ENCODE measurements around the gene WDR91. TPM values are rescaled to one million over a fixed set of nuclear protein-coding genes. Genes with fewer than 3 reads are reported as not detected.
A peak's percentile ranks its signal among the peaks of the same experiment; 100 is the strongest.

WDR91 gene
- total and polyA plus RNA-seq, 11 donors, result 3.0 to 11.4 (median 5.7) TPM

GRCh38 chr7:135210888-135211178, 493 bp downstream of the WDR91 start:
- peak overlapping the region; percentile 49 to 99 (median 84) for H3K4me3 ChIP-seq
- no peaks in the 10 kb centered on the region for H3K9me3 ChIP-seq
- intact Hi-C loops (cut with DNase I), result loop anchor here in 2 of 10 donors (1.0 to 5.0 kb wide), 2 partner anchors 40 to 224 kb away; partner anchors contain the start of gene AGBL3 (in 1 of the 2)
- no peak for DNase-seq
- peaks cover 0 to 26% (median 6%) of the 10 kb centered on the region in 9 donors for H3K36me3 ChIP-seq
- peak overlapping the region; percentile 70 to 93 (median 82) for H3K27ac ChIP-seq
- TF ChIP-seq POLR2A (IDR thresholded peaks at IDR 0.05) (no peak), CTCF (IDR thresholded peaks at IDR 0.05) (no peak)
- no peak for ATAC-seq
- no peaks in the 10 kb centered on the region for H3K27me3 ChIP-seq
- peaks cover 0 to 38% (median 8%) of the 10 kb centered on the region in 12 donors for H3K4me1 ChIP-seq
- 0 to 1% (median 0%) methylated on average over 9 to 13 of the region's 13 CpGs for WGBS, 4 donors

- TF ChIP-seq POLR2A (IDR thresholded peaks at IDR 0.05), result no peak
Measured at GRCh38 chr7:135209225-135209834, 2.0 kb downstream of the WDR91 start.

GRCh38 chr7:135208102-135208793, 3.1 kb downstream of the WDR91 start:
- intact Hi-C loops (cut with DNase I), result no loop called here
- DNase-seq, result no peak
- ATAC-seq, result no peak
- H3K27ac ChIP-seq, result peak overlapping the region in 2 of 12 donors; percentile 26 to 33
- WGBS, 4 donors, result 88 to 96% (median 91%) methylated on average over 5 to 6 of the region's 6 CpGs
- H3K27me3 ChIP-seq, result no peaks in the 10 kb centered on the region
- H3K4me1 ChIP-seq, result peaks cover 0 to 38% (median 8%) of the 10 kb centered on the region in 12 donors
- peaks cover 0 to 52% (median 31%) of the 10 kb centered on the region in 9 donors for H3K36me3 ChIP-seq
- no peaks in the 10 kb centered on the region for H3K9me3 ChIP-seq
- no peak overlapping the region for H3K4me3 ChIP-seq
- no peak for TF ChIP-seq CTCF (IDR thresholded peaks at IDR 0.05)
- no peak for TF ChIP-seq POLR2A (IDR thresholded peaks at IDR 0.05)

More at GRCh38 chr7:135209225-135209834, 2.0 kb downstream of the WDR91 start:
- Histone ChIP-seq H3K27me3 (no peaks in the 10 kb centered on the region), H3K4me3 (peak overlapping the region in 4 of 12 donors; percentile 5 to 97 (median 86)), H3K36me3 (peaks cover 0 to 41% (median 20%) of the 10 kb centered on the region in 9 donors), H3K27ac (peak overlapping the region in 2 of 12 donors; percentile 26 to 67), H3K9me3 (no peaks in the 10 kb centered on the region), H3K4me1 (peaks cover 0 to 38% (median 8%) of the 10 kb centered on the region in 12 donors)
- 92 to 93% (median 92%) methylated on average over 7 of the region's 7 CpGs for WGBS, 4 donors
- ATAC-seq, result no peak
- DNase-seq, result no peak
- intact Hi-C loops (cut with DNase I), result no loop called here

- Histone ChIP-seq H3K4me3 (no peak overlapping the region), H3K36me3 (peaks cover 0 to 59% (median 38%) of the 10 kb centered on the region in 9 donors), H3K4me1 (peaks cover 0 to 38% (median 8%) of the 10 kb centered on the region in 12 donors), H3K27ac (peak overlapping the region in 1 of 12 donors; percentile 33), H3K27me3 (no peaks in the 10 kb centered on the region), H3K9me3 (no peaks in the 10 kb centered on the region)
- intact Hi-C loops (cut with DNase I), result no loop called here
- DNase-seq (no peak), ATAC-seq (no peak)
- WGBS, 4 donors, result 89 to 94% (median 92%) methylated on average over 8 of the region's 8 CpGs
- TF ChIP-seq POLR2A (IDR thresholded peaks at IDR 0.05), result no peak
- TF ChIP-seq CTCF (IDR thresholded peaks at IDR 0.05), result no peak
Measured at GRCh38 chr7:135207406-135208101, 3.8 kb downstream of the WDR91 start.

Measured in heart left ventricle (tissue), 16 donors.